Mucosa of descending colon (tissue), 3 donors: ENCODE results near the gene DPH1. TPM values are rescaled to one million over a fixed set of nuclear protein-coding genes. Genes with fewer than 3 reads are reported as not detected.

Experiments
- ATAC-seq: fragments of 200-7000 bp; cut with Tn5 transposase; one replicate; pipeline ENCODE4 v1.9.1; 2020; ENCODE audit warnings: mild to moderate bottlenecking, moderate library complexity
- DNase-seq, 3 donors: peaks; one replicate each; pipeline ENCODE4 v3.0.0-alpha.2; 2020
- H3K36me3 ChIP-seq: fragments of 200-600 bp; one replicate; pipeline ENCODE4 v1.8.0; 2021; ENCODE audit warnings: low read depth, mild to moderate bottlenecking
- H3K4me1 ChIP-seq: fragments of 200-600 bp; one replicate; pipeline ENCODE4 v1.8.0; 2021; ENCODE audit warnings: low read depth, mild to moderate bottlenecking
- H3K4me3 ChIP-seq: fragments of 200-600 bp; one replicate; pipeline ENCODE4 v1.8.0; 2021; ENCODE audit warnings: mild to moderate bottlenecking
- H3K9me3 ChIP-seq: fragments of 200-600 bp; one replicate; pipeline ENCODE4 v1.8.0; 2021; ENCODE audit warnings: mild to moderate bottlenecking
- intact Hi-C, 2 donors: fragments of 100-400 bp; cut with DNase I in 1 of 2; cut with micrococcal nuclease in 1 of 2; formaldehyde crosslinking; loops; one replicate each; pipeline versions ENCODE4 v1.11.0 to v1.11.1; 2022; cut with DNase I, micrococcal nuclease
- total RNA-seq, 3 donors: library from RNA; stranded (reverse); fragmentation: NEBNext Ultra II Directional in 2 of 3; extraction: Animal tissue kit (Norgen Biotek cat#: 25700) in 2 of 3; gene quantifications; one replicate each; pipeline versions ENCODE4 v1.2.1 to v1.2.4, GENCODE V29; 2021 to 2023
- TF ChIP-seq, protein P1 (sequence below): fragments of 200-600 bp; IDR thresholded peaks from one replicate; pipeline ENCODE4 v1.8.0; 2022; ENCODE audit warnings: antibody characterized with exemption, mild to moderate bottlenecking
- donor health status: DM: no; HTN: no; CAD: no; lungs with moderate emphysema.
- donor health status: DM: no; HTN: no; CAD: no.
- donor health status: DM: no; HTN: yes; CAD: no.

The DPH1 gene
- total RNA-seq, 3 donors from 2014 or later, result 33.1 to 43.7 (median 42.2) TPM

DNA sequence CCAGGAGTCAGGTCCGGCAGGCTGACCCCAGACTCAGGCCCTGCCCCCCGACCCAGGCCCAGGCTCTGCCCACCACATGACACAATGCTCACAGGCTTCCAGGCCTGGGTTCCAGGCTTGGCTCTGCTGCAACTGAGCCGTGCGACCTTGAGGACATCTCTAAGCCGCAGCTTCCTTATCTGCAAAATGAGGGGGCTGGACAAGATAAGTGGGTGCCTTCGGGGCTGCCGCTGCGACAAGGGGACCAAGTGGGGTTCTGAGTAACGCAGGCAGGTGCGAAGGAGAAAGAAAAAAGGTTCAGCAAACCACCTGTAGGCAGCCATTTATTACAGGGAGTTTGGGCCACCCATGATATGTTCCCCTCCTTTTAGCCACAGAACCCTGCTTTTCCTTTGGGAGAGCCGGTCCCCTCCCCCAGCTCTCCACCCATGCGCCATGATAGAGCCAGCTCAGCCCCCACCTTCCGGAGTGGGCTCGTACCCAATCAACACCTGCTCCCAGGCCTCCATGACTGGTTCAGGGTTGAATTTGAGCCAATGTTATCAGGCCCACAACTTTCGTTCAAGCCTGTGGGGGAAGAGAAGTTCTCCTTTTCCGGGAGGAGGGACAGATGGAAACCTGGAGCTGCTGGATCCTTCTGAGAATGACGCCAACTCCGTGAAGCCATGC, 43.0 kb upstream of the DPH1 start:
- H3K36me3 ChIP-seq, result no peaks in the 10 kb centered on the region
- H3K9me3 ChIP-seq, result no peaks in the 10 kb centered on the region
- no peak for DNase-seq
- ATAC-seq, result no peak
- H3K4me1 ChIP-seq, result no peaks in the 10 kb centered on the region
- TF ChIP-seq, protein P1, sequence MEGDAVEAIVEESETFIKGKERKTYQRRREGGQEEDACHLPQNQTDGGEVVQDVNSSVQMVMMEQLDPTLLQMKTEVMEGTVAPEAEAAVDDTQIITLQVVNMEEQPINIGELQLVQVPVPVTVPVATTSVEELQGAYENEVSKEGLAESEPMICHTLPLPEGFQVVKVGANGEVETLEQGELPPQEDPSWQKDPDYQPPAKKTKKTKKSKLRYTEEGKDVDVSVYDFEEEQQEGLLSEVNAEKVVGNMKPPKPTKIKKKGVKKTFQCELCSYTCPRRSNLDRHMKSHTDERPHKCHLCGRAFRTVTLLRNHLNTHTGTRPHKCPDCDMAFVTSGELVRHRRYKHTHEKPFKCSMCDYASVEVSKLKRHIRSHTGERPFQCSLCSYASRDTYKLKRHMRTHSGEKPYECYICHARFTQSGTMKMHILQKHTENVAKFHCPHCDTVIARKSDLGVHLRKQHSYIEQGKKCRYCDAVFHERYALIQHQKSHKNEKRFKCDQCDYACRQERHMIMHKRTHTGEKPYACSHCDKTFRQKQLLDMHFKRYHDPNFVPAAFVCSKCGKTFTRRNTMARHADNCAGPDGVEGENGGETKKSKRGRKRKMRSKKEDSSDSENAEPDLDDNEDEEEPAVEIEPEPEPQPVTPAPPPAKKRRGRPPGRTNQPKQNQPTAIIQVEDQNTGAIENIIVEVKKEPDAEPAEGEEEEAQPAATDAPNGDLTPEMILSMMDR, result no peak
- no peak overlapping the region for H3K4me3 ChIP-seq
- intact Hi-C loops, result no loop called here

DNA sequence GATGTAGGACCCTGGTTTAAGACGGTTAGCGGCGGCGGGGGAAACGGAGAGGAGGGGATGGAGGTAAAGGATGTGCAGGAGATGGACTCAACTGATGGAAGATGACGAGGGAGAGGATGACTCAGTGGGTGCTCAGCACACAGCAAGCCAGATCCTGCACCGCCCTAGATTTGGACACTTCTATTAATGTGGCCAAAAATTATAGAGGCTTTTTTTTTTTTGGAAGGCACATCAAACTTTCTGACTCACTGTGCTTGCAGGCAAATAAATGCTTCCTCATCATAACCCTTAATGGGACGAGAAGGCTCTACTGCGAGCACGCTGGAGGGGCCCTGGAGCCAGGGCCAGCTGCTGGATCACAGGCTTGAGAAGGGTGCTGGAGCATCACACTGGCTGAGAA, 40.8 kb upstream of the DPH1 start:
- intact Hi-C loops, result no loop called here
- TF ChIP-seq, protein P1, result no peak
- no peak overlapping the region for H3K4me3 ChIP-seq
- ATAC-seq (peak; percentile 59), DNase-seq (no peak)
- H3K9me3 ChIP-seq, result no peaks in the 10 kb centered on the region
- no peaks in the 10 kb centered on the region for H3K4me1 ChIP-seq
- H3K36me3 ChIP-seq, result no peaks in the 10 kb centered on the region

DNA sequence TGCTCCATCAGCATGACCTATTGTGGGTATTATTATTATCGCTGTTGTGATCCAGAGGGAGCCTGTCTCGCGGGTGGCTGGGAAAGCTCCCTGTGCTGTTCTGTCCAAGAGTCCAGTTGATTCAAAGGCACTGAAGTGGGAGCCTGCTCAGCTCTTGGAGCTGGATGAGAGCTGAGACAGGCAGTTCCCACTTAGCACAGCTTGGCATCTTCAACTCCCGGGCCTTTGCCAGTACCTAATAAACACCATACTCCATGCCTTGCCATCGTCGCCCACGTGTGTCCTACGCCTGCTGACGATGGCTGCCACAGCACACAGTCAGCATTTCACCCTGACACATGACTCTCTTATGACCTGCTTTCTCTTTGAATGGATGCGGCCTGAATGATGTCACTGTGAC, 37.4 kb upstream of the DPH1 start:
- TF ChIP-seq, protein P1, result no peak
- Histone ChIP-seq H3K4me3 (no peak overlapping the region), H3K9me3 (no peaks in the 10 kb centered on the region), H3K36me3 (no peaks in the 10 kb centered on the region), H3K4me1 (peaks cover 3% of the 10 kb centered on the region)
- ATAC-seq, result no peak
- intact Hi-C loops, result no loop called here
- no peak for DNase-seq

DNA sequence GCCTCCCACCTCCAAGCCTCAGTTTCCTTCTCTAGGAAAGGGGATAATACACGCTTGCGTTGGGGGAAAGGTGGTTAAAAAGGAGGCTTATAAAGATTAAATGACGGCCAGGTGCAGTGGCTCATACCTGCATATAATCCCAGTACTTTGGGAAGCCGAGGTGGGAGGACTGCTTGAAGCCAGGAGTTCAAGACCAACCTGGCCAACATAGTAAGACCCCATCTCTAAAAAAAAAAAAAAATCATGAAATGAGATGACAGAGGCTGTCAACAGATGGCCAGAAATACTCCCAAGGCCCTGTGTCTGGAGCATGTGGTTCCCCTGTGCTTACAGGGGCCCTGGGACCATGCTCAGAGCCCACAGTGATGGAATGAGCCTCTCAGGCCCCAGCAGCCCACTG, 35.2 kb upstream of the DPH1 start:
- Histone ChIP-seq H3K36me3 (no peaks in the 10 kb centered on the region), H3K9me3 (no peaks in the 10 kb centered on the region), H3K4me3 (no peak overlapping the region), H3K4me1 (peaks cover 17% of the 10 kb centered on the region)
- TF ChIP-seq, protein P1, result no peak
- intact Hi-C loops, result no loop called here
- ATAC-seq (no peak), DNase-seq (no peak)

DNA sequence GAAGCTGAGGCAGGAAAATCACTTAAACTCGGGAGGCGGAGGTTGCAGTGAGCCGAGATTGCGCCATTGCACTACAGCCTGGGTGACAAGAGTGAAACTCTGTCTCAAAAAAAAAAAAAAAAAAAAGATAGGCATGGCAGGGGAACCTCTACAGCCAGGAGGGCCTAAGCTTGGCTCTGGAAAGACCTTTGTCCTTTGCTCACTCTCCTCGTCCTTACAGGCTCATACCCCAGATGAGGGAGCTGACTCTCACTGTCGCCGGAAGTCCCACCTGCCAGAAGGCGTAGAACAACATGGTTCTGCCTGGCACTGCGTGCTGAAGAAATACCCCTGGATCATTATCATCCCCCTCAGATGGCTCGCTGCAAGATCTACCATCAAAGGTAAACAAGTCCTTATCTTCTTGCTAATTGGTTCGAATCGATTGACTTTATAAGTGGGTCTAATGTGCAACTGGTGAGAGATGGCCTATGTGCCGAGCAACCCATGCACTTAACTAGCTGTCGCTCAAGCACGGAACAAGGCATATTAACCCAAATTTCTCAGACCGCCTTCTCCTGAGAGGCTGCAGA, 34.5 kb upstream of the DPH1 start:
- H3K4me1 ChIP-seq, result peaks cover 23% of the 10 kb centered on the region
- intact Hi-C loops, result no loop called here
- ATAC-seq (no peak), DNase-seq (no peak)
- no peaks in the 10 kb centered on the region for H3K36me3 ChIP-seq
- no peak overlapping the region for H3K4me3 ChIP-seq
- no peaks in the 10 kb centered on the region for H3K9me3 ChIP-seq
- TF ChIP-seq, protein P1, result no peak
